Caki2 (cell line): Measurements from ENCODE around the gene MYRIP. TPM values are rescaled to one million over a fixed set of nuclear protein-coding genes. Genes with fewer than 3 reads are reported as not detected.
"Not testable (repeated sequence)": the region's sequence is repeated elsewhere in the genome, so short reads cannot be mapped to it uniquely, and the experiment has no call there.

Source experiments
- DNase-seq: peaks from one replicate; pipeline ENCODE4 v3.0.0-alpha.2; 2015; ENCODE audit warnings: low read depth
- in situ Hi-C: cut with HindIII; loops from 2 replicates; pipeline ENCODE4 v1.10.0; 2016; ENCODE audit warnings: low sequenced_read_pairs, low pct_unique_long_range_greater_than_20kb, mixed read lengths
- total RNA-seq: library from RNA; depleted of rRNA; stranded (reverse); fragments of >200 nt; shearing (Covaris generic); gene quantifications from 2 replicates; pipeline ENCODE4 v1.2.3, GENCODE V29; 2014; ENCODE audit warnings: low replicate concordance

MYRIP gene
- total RNA-seq, 1 experiment from 2014 or later = 0.07 TPM

DNA sequence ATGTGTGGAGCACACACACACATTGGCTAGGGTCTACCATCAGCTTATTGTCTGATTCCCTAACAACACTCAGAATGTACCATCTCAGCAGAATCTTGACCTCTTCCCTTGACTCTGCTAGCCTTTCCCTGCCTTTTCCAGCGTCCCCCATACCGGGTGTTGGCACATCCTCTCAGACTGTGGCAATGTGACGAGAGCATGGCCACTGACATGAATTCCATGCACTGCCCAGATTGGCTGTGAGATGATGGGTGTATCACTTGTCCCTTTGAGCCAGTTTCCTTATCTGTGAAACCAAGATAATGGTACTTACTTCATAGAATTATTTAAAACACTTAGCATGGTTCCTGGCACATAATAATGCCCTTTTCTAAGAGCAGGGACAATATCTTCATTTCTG is 439.8 kb downstream of the MYRIP start:
- in situ Hi-C loops = no loop called here
- DNase-seq = no peak

DNA sequence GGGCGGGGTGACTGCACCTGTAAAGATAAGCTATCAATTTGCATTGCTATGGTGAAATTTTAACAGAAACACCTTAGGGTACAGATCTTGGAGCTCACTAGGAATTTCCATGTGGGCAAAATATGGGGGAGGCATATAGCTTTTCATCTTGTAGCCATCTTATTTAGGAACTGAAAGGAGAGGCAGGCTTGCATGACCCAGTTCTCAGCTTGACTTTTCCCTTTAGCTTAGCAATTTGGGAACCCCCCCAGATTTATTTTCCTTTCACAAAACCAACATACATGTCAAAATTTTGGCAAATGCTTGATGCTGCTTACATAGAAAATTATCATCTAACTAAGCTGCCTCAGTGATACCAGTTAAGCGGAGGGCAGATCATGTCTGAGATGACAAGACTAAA is 445.1 kb downstream of the MYRIP start:
- DNase-seq = no peak
- in situ Hi-C loops = no loop called here

DNA sequence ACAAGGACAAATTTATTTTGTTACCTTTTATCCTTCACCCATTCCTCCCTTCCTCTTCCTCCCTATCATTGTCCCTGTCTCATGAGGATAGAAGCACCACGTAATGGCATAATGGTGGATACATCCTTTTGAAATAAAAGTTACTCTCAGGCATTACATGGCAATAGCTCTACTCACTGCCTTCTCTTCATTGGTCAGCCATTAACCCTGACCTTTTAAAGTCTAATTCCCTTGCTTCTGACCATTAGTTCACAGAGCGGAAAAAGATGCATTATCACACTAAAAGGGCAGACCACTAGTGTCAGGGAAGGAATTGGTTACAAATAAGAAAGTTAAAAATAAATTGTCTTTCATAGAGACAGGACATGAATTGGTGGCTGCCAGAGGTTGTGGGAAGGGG is 445.5 kb downstream of the MYRIP start:
- DNase-seq = no peak
- in situ Hi-C loops = no loop called here

DNA sequence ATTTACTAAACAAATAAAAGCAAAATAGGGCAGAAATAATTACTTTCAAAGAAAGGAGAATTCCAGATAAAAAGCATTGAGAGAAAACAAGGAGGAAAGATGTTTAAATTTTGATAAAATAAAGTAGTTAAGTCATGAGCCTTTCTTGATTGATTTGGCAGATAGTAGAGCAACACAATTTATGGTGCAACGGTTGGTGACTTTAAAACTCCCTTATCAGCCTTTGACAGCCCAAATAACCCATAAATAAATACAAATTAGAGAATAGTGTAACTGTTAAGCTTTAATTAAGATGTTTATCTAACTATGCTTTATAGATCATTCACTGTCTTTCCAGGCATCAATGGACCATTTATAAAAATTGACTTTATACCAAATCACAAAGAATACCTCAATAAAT is 446.1 kb downstream of the MYRIP start:
- in situ Hi-C loops = no loop called here
- no peak for DNase-seq

DNA sequence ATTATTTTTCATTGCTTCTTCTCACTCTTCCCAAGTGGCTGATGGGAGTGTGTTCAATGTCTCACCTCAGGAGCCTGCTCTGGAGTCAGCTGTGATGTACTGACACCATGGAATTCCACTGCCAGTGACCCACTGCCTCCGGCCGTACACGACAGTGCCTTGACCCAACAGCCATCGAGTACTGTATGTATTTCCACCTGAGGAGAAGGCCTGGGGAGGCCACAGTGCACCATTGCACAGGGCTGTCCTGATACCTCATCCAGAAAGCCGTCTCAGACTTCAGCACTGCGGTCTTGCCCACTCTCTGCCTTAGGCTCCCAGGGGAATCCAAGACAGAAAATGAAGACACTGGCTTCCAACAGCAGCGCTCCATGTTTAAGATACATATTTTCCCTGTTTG is 448.7 kb downstream of the MYRIP start:
- in situ Hi-C loops = no loop called here

DNA sequence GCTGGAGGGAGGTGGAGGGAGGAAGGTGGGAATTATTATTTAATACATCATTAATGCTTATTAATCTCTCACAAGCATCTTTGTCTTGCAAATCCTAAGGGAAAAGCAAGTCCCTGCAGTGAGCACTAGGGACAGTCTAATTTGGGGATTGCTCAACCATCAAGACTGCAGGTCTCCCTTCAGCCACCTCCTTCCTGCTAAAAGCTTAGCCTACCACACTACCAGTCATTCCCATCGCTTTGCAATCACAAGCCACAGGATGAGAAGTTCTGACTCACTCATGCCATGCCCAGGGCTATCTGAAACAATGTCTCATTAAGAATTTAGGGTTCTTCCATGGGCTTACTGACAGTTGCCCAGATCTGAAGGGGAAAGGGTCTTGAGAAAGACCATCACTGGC is 449.1 kb downstream of the MYRIP start:
- in situ Hi-C loops = no loop called here
- peak; percentile 2 for DNase-seq

More for the DNA sequence above, 448.7 kb downstream of the MYRIP start:
- no peak for DNase-seq

DNA sequence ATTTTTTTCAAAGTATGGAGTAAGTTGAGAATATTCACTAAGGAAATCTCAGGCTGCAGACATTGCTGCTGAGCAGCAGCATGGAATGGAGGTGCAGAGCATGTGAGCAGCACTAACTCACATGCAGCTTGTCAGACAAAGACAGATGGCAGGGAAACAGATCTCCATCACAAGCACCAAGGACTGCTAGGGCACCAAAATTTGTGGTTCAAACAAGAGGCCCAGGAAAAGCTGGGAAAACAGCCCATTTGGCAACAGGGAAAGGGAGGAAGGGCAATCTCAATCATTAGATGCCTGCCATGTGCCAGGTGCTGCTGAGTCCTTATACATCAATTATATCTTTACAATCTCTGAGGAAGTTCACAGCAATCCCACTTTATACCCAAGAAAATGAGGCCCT is 452.9 kb downstream of the MYRIP start:
- no peak for DNase-seq
- in situ Hi-C loops = no loop called here

DNA sequence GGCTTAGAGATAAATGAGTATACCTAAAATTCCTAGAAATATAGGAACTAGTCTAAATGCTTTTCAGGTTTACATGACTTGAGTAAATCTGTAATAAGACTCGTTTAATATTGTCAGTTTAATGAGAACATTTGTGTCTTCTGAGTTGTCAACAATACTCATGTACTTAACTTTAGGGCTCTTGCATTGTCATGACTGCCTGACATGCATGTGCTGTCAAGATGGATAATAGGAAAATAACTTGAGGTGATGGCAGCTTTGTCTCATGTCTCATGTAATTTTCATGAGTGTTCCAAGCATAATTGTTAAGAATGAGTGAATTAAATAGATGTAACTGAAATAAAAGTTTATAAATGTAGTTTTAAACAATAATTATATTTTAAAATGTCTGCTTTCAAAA is 455.0 kb downstream of the MYRIP start:
- no peak for DNase-seq
- in situ Hi-C loops = no loop called here

DNA sequence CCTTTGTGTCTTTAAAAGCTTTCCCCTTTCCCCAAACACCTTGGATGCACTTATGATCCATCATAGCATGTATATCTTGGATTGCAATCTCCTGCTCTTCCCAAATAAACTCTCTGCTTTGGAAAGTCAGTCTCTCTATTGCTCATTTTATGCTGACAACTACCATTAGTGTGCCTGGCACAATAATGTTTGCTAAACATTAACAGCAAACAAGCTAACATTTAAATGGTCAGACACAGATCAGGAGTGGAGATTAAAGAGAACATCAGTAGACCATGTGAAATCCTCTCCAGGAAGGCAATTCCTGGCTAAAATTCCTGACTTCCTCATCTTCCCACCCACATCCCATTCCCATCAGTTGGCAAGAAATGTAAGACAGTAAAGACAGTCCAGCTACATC is 455.8 kb downstream of the MYRIP start:
- no peak for DNase-seq
- in situ Hi-C loops = no loop called here

DNA sequence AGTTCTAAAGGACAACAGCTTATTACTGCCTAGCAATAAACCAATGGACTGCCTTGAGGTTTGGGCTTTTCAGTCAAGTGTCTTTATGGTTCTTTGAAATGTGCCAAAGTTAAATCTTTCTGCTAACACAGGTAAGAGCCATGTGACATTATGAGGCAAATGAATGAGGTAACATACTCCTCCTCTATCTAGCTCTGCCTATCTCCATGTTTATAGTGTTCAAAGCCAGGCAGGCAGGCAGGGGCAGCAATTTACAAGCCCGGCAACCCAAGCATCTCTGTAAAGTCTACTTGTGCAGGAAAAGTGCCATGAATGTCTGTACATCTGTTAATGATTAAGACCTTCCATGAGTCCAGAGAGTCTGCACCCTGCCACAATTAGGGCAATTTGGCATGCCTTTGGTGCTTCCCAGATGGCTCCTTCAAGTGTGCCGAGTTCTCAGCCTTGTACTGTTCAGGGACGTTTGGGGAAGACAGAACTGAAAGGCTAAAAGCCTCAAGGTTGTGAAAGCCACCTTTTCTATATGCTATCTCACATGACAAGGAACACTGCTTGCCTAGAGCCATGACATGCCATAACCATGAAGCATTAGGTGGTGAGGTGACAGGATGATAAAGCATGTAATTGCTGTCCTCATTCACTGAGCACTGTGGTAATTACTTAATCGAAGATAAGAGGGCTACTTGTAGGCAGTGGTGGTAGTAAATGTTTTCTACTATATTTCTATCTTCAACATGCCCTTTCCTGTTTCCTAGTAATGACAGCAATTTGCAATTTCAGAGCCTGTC is 458.7 kb downstream of the MYRIP start:
- in situ Hi-C loops = no loop called here
- peak; percentile 8 for DNase-seq

DNA sequence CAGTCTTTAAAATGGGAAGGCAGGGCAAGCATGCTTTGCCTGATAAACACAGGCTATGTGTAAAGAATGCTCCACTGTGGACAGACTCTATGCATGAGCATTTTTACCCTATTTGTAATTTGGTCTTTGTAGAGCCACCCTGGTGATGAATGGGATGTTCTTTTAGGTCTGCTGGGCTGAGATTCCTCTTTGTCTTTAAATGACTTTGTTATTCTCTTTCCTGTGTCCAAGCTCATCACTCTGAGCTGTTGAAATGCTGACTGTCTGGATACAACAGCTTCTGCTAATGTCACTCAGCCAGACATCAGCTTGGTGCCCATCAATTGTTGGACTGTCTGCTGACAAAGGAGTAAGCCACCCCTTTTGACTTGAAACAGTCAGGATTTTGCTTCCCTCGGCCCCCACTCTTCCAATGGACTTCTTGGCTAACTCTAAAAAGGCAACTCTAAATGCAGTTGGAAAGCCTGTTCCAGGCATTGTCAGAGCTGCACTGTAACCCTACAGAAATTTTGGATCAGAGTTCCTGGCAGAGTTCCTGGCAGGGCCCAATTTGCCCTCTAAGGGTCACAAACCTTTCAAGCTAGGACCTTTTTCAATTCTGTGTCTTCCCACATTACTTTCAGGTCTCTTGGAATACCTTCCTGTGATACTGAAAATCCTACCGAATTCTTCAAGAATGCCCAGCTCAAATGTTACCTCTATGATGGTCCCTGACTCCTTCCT is 459.6 kb downstream of the MYRIP start:
- no peak for DNase-seq
- in situ Hi-C loops = no loop called here

DNA sequence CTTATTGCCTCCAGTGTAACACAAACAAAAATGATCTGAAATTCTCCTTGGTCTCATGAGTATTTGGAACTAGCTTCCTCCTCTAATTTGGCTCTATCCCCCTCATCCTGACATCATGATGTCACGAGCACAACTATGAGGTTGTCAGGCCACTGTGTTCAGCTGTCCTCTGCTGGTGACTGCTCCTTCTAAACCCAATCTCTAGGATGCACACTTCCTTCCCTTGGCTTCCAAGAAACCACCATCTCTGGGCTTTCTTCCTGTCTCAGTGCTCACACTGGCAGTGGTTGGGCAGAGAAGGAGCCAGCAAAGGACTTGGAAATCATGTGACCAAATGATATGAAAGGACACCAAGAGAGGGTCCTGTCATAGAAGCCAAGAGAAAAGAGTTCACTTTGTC is 469.4 kb downstream of the MYRIP start:
- in situ Hi-C loops = no loop called here
- no peak for DNase-seq

DNA sequence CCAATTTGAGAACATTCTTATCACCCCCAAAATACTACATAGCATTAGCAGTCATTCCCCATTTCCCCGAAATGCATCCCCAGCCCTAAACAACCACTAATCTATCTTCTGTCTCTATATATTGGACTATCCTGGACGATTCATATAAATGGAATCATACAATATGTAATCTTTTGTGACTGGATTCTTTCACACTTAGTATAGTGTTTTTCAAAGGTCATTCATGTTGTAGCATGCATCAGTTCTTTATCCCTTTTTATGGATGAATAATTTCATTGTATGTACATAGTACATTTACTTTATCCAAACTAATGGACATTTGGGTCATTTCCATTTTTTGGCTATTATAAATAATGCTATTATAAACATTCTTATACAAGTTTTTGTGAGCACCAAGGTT is 472.6 kb downstream of the MYRIP start:
- in situ Hi-C loops = no loop called here
- DNase-seq = no peak

DNA sequence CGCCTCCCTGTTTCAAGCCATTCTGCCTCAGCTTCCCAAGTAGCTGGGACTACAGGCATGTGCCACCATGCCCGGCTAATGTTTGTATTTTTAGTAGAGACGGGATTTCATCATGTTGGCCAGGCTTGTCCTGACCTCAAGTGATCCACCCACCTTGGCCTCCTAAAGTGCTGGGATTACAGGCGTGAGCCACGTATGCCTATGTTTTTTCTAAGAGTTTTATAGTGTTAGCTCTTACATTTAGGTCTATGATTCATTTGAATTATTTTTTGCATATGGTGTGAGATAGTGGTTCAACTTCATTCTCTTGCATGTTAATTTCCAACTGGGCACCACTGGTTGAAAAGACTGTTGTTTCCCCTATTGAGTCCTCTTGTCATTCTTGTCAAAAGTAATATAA is 473.6 kb downstream of the MYRIP start:
- in situ Hi-C loops = not testable (repeated sequence)

DNA sequence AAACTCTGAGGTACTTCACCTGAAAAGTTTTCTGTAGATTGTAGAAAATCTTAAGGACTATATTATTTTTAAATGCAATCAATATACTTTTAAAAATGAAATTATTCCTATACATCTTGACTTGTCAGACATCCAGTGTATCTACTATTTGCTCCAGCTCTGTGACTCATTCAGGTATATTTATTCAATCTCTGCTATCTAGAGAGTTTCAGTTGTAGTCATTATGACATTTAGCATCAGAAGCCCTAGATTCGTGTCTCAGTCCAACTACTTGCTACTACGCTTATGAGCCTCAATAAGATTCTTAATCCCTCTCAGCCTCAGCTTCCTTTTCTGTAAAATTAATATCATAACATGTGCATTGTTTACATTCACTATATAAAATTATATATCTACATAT is 477.8 kb downstream of the MYRIP start:
- no peak for DNase-seq
- in situ Hi-C loops = no loop called here

More for the DNA sequence above, 473.6 kb downstream of the MYRIP start:
- DNase-seq = not testable (repeated sequence)

DNA sequence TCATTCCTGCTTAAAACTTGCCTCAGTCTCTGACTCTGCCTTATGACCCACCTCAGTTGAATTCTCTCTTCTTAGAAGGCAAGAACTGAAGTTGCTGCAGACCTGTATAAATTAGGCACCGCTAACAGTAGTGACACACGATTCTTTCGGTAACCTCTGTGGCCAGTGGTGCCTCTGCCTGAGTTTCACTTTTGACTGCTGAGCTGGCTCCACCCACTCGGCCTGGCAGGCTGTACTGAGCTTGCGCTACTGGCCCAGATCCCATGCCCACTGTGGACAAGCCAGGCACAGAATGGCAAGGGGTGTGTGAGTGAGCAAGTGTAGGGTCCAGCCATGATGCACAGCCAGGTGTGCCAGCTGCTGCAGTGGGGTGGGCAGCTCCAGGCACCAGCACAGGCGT is 481.0 kb downstream of the MYRIP start:
- no peak for DNase-seq
- in situ Hi-C loops = no loop called here

DNA sequence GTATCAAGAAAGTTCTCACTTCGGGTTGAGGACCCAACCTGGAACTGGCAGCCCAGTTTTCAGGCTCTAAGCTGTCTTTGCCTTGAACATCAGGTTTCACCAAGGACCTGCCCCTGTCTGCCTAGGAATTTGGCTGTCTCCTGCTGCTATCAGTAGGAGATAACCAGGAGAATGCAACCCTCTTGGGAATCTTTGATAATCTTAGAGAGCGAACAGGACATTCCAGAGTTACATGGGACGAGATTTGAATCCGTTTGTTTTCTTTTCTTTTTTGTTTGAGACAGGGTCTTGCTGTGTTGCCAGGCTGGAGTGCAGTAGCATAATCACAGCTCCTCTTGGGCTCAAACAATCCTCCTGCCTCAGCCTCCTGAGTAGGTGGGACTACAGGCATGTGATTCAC is 482.1 kb downstream of the MYRIP start:
- in situ Hi-C loops = no loop called here
- DNase-seq = no peak

DNA sequence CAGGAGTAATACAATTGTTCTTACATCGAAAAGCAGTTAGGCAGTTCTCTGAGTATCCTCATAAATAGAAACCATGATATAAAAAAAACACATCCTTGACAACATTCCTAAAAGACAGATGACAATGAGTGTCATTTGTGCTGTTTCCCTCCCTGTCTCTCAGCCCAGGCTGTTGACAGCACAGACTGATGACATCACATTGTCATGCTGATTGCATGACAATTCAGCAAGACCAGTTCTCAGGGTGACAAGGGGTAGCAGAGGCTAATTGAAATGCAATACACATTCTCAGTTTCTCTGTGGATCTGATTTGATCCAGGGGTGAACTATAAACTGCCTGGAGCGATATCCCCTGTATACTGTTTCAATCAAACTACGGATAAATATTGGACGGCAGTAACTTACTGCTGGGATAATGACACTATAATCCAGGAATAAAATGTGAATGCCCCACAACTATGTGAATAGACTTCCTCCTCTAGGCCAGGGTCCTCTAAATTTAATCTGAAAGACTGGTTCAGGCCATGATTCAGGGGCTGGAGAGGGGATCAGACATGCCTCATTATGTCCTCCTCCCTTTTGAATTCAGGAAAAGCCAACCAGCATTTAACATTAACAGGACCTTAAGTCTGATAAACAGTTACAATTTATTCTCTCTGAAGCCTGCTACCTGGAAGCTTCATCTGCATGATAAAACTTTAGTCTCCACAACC is 483.4 kb downstream of the MYRIP start:
- no peak for DNase-seq
- in situ Hi-C loops = no loop called here

DNA sequence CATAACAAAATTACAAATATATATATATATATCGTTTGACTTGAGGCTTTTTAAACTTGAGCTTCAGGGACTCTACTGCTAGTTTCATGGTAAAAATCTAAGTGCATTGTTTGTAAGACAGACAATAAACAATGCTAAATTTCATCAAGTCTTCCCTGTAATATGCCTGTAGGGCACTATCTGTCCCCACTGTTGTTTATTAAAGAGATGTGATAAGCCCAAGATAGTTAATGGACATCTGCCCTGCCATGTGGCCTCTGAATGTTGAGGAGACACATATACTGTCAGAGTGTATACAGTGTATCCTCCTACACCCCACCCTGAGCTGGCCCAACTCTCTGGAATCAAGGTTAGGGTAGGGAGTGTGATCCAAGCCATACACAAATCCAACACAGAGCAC is 485.0 kb downstream of the MYRIP start:
- DNase-seq = no peak
- in situ Hi-C loops = no loop called here
